WTC11 (cell line): ENCODE results near the gene UBTD1. TPM values are rescaled to one million over a fixed set of nuclear protein-coding genes. Genes with fewer than 3 reads are reported as not detected.

Experiments used
- ATAC-seq: fragments of 200-7000 bp; cut with Tn5 transposase; 2 replicates; pipeline ENCODE4 v1.10.0; 2021; ENCODE audit warnings: mild to moderate bottlenecking, moderate library complexity
- CTCF ChIA-PET: fragments of 300-600 bp; sonication (Branson Sonifier 250); formaldehyde crosslinking; loops from one replicate; lab custom pipeline; 2021; ENCODE audit warnings: antibody characterized with exemption; lab: Charles Lee
- POLR2A ChIA-PET: fragments of 350-600 bp; sonication (Branson Sonifier 250); formaldehyde crosslinking; loops from one replicate; lab custom pipeline; 2021; ENCODE audit warnings: antibody characterized with exemption; lab: Charles Lee
- DNase-seq: peaks from one replicate; pipeline ENCODE4 v3.0.0; 2021; ENCODE audit warnings: low spot score
- H3K27ac Mint-ChIP-seq: 2 replicates; pipeline ENCODE4 v1.8.0; 2021; ENCODE audit warnings: mixed read lengths
- H3K27me3 Mint-ChIP-seq: 2 replicates; pipeline ENCODE4 v1.8.0; 2021; ENCODE audit warnings: low read depth, mild to moderate bottlenecking, moderate library complexity, mixed read lengths
- H3K36me3 Mint-ChIP-seq: 2 replicates; pipeline ENCODE4 v1.8.0; 2021; ENCODE audit warnings: mixed read lengths
- H3K4me1 Mint-ChIP-seq: 2 replicates; pipeline ENCODE4 v1.8.0; 2022; ENCODE audit warnings: mixed read lengths
- H3K4me3 Mint-ChIP-seq: 2 replicates; pipeline ENCODE4 v1.8.0; 2021; ENCODE audit warnings: mild to moderate bottlenecking, moderate library complexity, mixed read lengths
- H3K9me3 Mint-ChIP-seq: 2 replicates; pipeline ENCODE4 v1.8.0; 2021; ENCODE audit warnings: mixed read lengths
- ATF1 ChIP-seq: sonication (generic); formaldehyde crosslinking; IDR thresholded peaks from 2 replicates; pipeline ENCODE4 v1.8.1; 2023; ENCODE audit warnings: mild to moderate bottlenecking, moderate library complexity, missing genetic modification reagents
- ATF2 ChIP-seq: sonication (generic); formaldehyde crosslinking; IDR thresholded peaks from 2 replicates; pipeline ENCODE4 v1.8.1; 2022; ENCODE audit warnings: low read depth, missing genetic modification reagents, borderline replicate concordance
- CREB1 ChIP-seq: sonication (generic); formaldehyde crosslinking; IDR thresholded peaks from 2 replicates; pipeline ENCODE4 v1.8.0; 2023; ENCODE audit warnings: mild to moderate bottlenecking, missing genetic modification reagents
- FOXP1 ChIP-seq: sonication (generic); formaldehyde crosslinking; IDR thresholded peaks from 2 replicates; pipeline ENCODE4 v1.8.0; 2022; ENCODE audit warnings: missing genetic modification reagents, mild to moderate bottlenecking, moderate library complexity, borderline replicate concordance
- HMGA2 ChIP-seq: fragments of 250-450 bp; sonication (Bioruptor Pico); IDR thresholded peaks from 2 replicates; pipeline ENCODE4 v1.4.0; 2021; ENCODE audit warnings: mild to moderate bottlenecking, moderate library complexity
- IRF2 ChIP-seq: sonication (generic); formaldehyde crosslinking; IDR thresholded peaks from 2 replicates; pipeline ENCODE4 v1.8.0; 2022; ENCODE audit warnings: low read depth, missing genetic modification reagents, borderline replicate concordance
- JAZF1 ChIP-seq: fragments of 250-450 bp; sonication (Bioruptor Pico); IDR thresholded peaks from 2 replicates; pipeline ENCODE4 v1.9.0; 2021; ENCODE audit warnings: moderate library complexity, mild to moderate bottlenecking, inconsistent platforms
- KAT7 ChIP-seq: sonication (generic); formaldehyde crosslinking; IDR thresholded peaks from 2 replicates; pipeline ENCODE4 v1.8.1; 2023; ENCODE audit warnings: missing genetic modification reagents, mild to moderate bottlenecking, borderline replicate concordance
- SOX15 ChIP-seq: fragments of 250-450 bp; sonication (Bioruptor Pico); IDR thresholded peaks from 2 replicates; pipeline ENCODE4 v1.9.0; 2021; ENCODE audit warnings: mild to moderate bottlenecking
- TCF7 ChIP-seq: sonication (generic); formaldehyde crosslinking; IDR thresholded peaks from 2 replicates; pipeline ENCODE4 v1.8.0; 2022; ENCODE audit warnings: mild to moderate bottlenecking, low read depth, missing genetic modification reagents, moderate library complexity
- ZNF138 ChIP-seq: sonication (generic); formaldehyde crosslinking; conservative IDR thresholded peaks from 2 replicates; pipeline ENCODE4 v1.8.1; 2022; ENCODE audit warnings: mild to moderate bottlenecking, moderate library complexity, missing genetic modification reagents
- ZNF263 ChIP-seq: sonication (generic); formaldehyde crosslinking; IDR thresholded peaks from 2 replicates; pipeline ENCODE4 v1.8.1; 2022; ENCODE audit warnings: low read depth, mild to moderate bottlenecking, moderate library complexity, missing genetic modification reagents
- ZNF425 ChIP-seq: fragments of 250-450 bp; sonication (Bioruptor Pico); conservative IDR thresholded peaks from 2 replicates; pipeline ENCODE4 v1.9.0; 2021; ENCODE audit warnings: mild to moderate bottlenecking
- total RNA-seq: library from RNA; stranded (reverse); gene quantifications from 3 replicates; pipeline ENCODE4 v1.2.3, GENCODE V29; 2021
- TF ChIP-seq, protein P1 (sequence below): sonication (generic); formaldehyde crosslinking; IDR thresholded peaks from 2 replicates; pipeline ENCODE4 v1.8.0; 2022; ENCODE audit warnings: mild to moderate bottlenecking, missing genetic modification reagents
- TF ChIP-seq, protein P2 (sequence below): sonication (generic); formaldehyde crosslinking; IDR thresholded peaks from 2 replicates; pipeline ENCODE4 v1.8.1; 2022; ENCODE audit warnings: mild to moderate bottlenecking, missing genetic modification reagents, moderate library complexity, borderline replicate concordance
- TF ChIP-seq, protein P3 (sequence below): sonication (generic); formaldehyde crosslinking; IDR thresholded peaks from 2 replicates; pipeline ENCODE4 v1.8.0; 2022; ENCODE audit warnings: mild to moderate bottlenecking, missing genetic modification reagents

Gene UBTD1
- total RNA-seq, 1 experiment from 2014 or later: 35.7 TPM

DNA sequence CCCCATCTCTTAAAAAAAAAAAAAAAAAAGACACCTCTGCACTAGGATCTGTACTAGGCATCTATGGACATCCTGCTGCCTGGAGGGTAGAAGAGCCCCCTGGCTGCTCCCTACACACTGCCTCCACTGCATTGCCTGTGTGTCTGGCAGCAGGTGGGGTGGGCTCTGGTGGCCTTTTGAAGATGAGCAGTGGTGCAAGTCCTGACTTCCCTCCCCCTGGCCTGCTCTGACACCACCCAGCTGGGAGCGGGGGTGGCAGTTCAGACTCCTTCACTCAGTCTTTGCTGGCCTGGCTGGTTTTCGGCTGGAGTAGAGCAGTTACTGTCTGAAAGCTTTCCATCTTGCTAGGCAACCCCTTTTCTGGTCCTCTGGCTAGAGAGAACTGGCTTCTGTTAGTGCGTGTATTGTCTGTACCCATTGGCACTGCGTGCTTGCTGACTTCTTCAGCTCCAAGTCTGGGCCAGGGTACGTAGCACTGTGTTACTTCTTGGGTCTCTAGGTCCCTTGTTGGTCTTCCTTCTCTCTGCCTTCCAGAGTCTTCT, 108.4 kb downstream of the UBTD1 start (continued):
- no peak for TF ChIP-seq ZNF425 (CRISPR knock-in tag)
- no peak for TF ChIP-seq FOXP1 (CRISPR knock-in tag)
- TF ChIP-seq, all 79 proteins: peak for 0

DNA sequence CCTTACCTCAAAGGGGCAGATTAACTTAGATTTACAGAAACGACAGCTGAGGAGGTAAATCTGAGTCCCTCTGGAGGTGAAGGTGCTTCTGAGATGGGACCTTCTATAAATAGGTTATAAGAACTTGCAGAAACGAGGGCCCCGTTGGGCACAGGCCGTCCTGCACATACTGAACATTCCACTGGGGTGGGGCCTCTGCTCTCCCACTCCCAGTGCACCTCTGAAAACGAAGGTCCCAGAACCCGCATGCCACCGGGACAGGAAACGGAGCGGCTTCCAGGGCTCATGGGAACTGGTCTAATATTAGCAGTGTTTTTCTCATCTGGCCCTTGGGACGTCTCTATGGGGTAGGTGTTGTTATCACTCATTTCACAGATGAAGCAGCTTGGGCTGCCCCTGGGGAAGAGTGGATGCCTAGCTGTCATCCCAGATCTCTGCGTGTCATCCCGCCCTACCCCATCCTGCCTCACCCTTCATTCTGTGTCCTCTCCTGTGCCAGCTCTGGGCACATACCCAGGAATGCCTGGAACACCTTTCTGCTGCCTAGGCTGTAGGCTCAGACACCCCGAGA, 110.4 kb downstream of the UBTD1 start:
- TF ChIP-seq CREB1 (CRISPR knock-in tag) (no peak), SOX15 (CRISPR knock-in tag) (no peak), IRF2 (CRISPR knock-in tag) (no peak), ZNF138 (CRISPR knock-in tag) (no peak), ATF1 (no peak), HMGA2 (CRISPR knock-in tag) (no peak), TCF7 (CRISPR knock-in tag) (no peak), KAT7 (CRISPR knock-in tag) (no peak), JAZF1 (CRISPR knock-in tag) (no peak), ATF2 (no peak), ZNF263 (CRISPR knock-in tag) (no peak)
- TF ChIP-seq, protein P1, sequence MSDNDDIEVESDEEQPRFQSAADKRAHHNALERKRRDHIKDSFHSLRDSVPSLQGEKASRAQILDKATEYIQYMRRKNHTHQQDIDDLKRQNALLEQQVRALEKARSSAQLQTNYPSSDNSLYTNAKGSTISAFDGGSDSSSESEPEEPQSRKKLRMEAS (CRISPR knock-in tag): no peak
- TF ChIP-seq, protein P2, sequence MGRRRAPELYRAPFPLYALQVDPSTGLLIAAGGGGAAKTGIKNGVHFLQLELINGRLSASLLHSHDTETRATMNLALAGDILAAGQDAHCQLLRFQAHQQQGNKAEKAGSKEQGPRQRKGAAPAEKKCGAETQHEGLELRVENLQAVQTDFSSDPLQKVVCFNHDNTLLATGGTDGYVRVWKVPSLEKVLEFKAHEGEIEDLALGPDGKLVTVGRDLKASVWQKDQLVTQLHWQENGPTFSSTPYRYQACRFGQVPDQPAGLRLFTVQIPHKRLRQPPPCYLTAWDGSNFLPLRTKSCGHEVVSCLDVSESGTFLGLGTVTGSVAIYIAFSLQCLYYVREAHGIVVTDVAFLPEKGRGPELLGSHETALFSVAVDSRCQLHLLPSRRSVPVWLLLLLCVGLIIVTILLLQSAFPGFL (CRISPR knock-in tag): no peak
- TF ChIP-seq, protein P3, sequence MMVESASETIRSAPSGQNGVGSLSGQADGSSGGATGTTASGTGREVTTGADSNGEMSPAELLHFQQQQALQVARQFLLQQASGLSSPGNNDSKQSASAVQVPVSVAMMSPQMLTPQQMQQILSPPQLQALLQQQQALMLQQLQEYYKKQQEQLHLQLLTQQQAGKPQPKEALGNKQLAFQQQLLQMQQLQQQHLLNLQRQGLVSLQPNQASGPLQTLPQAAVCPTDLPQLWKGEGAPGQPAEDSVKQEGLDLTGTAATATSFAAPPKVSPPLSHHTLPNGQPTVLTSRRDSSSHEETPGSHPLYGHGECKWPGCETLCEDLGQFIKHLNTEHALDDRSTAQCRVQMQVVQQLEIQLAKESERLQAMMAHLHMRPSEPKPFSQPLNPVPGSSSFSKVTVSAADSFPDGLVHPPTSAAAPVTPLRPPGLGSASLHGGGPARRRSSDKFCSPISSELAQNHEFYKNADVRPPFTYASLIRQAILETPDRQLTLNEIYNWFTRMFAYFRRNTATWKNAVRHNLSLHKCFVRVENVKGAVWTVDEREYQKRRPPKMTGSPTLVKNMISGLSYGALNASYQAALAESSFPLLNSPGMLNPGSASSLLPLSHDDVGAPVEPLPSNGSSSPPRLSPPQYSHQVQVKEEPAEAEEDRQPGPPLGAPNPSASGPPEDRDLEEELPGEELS (CRISPR knock-in tag): no peak
- TF ChIP-seq, all 79 proteins: peak for 0
- Mint-ChIP-seq H3K9me3 (no peaks in the 10 kb centered on the region), H3K36me3 (no peaks in the 10 kb centered on the region), H3K27me3 (no peaks in the 10 kb centered on the region), H3K27ac (no peak overlapping the region), H3K4me1 (peaks cover 14% of the 10 kb centered on the region), H3K4me3 (no peak overlapping the region)
- POLR2A ChIA-PET: no interaction called here
- DNase-seq (no peak), ATAC-seq (no peak)
- CTCF ChIA-PET: interaction anchor here (0.9 to 1.8 kb wide), 4 partner anchors 35 to 145 kb away, joined by 4 to 7 read pairs (median 4); partner anchors contain the start of gene ANKRD2
